HEK293 (cell line): ENCODE results near the gene KCTD17.

Experiments
- CTCF ChIA-PET: fragments of 350-600 bp; formaldehyde crosslinking; extraction: SDS; loops from one replicate; lab custom pipeline; 2021; ENCODE audit warnings: antibody characterized with exemption; lab: Yijun Ruan, JAX
- POLR2A ChIA-PET: fragments of 300-600 bp; formaldehyde crosslinking; extraction: SDS; loops from one replicate; lab custom pipeline; 2020; ENCODE audit warnings: antibody characterized with exemption, inconsistent platforms; lab: Yijun Ruan, JAX
- H3K27ac ChIP-seq: fragments of 200-500 bp; sonication (Bioruptor generic); 2 replicates; pipeline ENCODE4 v1.5.1; 2014; ENCODE audit warnings: low read depth, low read length, control low read depth, inconsistent platforms; ENCODE audit errors: extremely low read depth
- H3K36me3 ChIP-seq, 2 experiments: fragments of 200-500 bp in 1 of 2; sonication (Bioruptor generic) in 1 of 2; 1 replicate in 1 of 2; 2 replicates in 1 of 2; pipeline ENCODE4 v1.5.1; 2014 to 2017; ENCODE audit warnings: inconsistent platforms in 2 of 2, low read length in 2 of 2; ENCODE audit not compliant: control insufficient read depth in 2 of 2, insufficient read depth in 1 of 2
- H3K4me1 ChIP-seq: fragments of 200-500 bp; sonication (Bioruptor generic); 2 replicates; pipeline ENCODE4 v1.5.1; 2014; ENCODE audit warnings: mild to moderate bottlenecking, low read length, inconsistent platforms; ENCODE audit not compliant: control insufficient read depth, insufficient read depth
- H3K4me3 ChIP-seq: 2 replicates; pipeline ENCODE4 v1.5.1; 2011; ENCODE audit warnings: low read depth, mild to moderate bottlenecking, control low read depth, low read length, moderate library complexity
- H3K9me3 ChIP-seq: fragments of 200-500 bp; sonication (Bioruptor generic); 2 replicates; pipeline ENCODE4 v1.5.1; 2014; ENCODE audit warnings: low read depth, low read length, inconsistent platforms; ENCODE audit not compliant: control insufficient read depth, insufficient read depth
- CTCF ChIP-seq: fragments of 450-650 bp; formaldehyde crosslinking; IDR thresholded peaks from 2 replicates; pipeline ENCODE4 v1.5.1; 2016; ENCODE audit warnings: missing biosample characterization, missing genetic modification characterization
- OVOL3 ChIP-seq: fragments of 450-650 bp; formaldehyde crosslinking; IDR thresholded peaks from 2 replicates; pipeline ENCODE4 v1.5.1; 2016; ENCODE audit warnings: missing biosample characterization, missing genetic modification characterization
- PRDM10 ChIP-seq: fragments of 450-650 bp; formaldehyde crosslinking; IDR thresholded peaks from 2 replicates; pipeline ENCODE4 v1.5.1; 2016; ENCODE audit warnings: missing biosample characterization, missing genetic modification characterization
- SCRT2 ChIP-seq: fragments of 450-650 bp; formaldehyde crosslinking; IDR thresholded peaks from 2 replicates; pipeline ENCODE4 v1.5.1; 2016; ENCODE audit warnings: missing biosample characterization, missing genetic modification characterization
- ZBTB21 ChIP-seq: fragments of 450-650 bp; formaldehyde crosslinking; IDR thresholded peaks from 2 replicates; pipeline ENCODE4 v1.5.1; 2017; ENCODE audit warnings: missing biosample characterization, missing genetic modification characterization
- ZNF10 ChIP-seq: fragments of 450-650 bp; formaldehyde crosslinking; IDR thresholded peaks from 2 replicates; pipeline ENCODE4 v1.5.1; 2017; ENCODE audit warnings: missing biosample characterization, missing genetic modification characterization
- ZNF121 ChIP-seq: fragments of 450-650 bp; formaldehyde crosslinking; IDR thresholded peaks from 2 replicates; pipeline ENCODE4 v1.5.1; 2016; ENCODE audit warnings: missing biosample characterization, missing genetic modification characterization
- ZNF18 ChIP-seq: fragments of 450-650 bp; formaldehyde crosslinking; IDR thresholded peaks from 2 replicates; pipeline ENCODE4 v1.5.1; 2016; ENCODE audit warnings: missing biosample characterization, missing genetic modification characterization
- ZNF184 ChIP-seq: fragments of 450-650 bp; IDR thresholded peaks from 2 replicates; pipeline ENCODE4 v1.5.1; 2018; ENCODE audit warnings: missing biosample characterization, mild to moderate bottlenecking, missing genetic modification characterization
- ZNF19 ChIP-seq: fragments of 450-650 bp; formaldehyde crosslinking; IDR thresholded peaks from 2 replicates; pipeline ENCODE4; 2016; ENCODE audit warnings: missing biosample characterization, missing genetic modification characterization, low read depth
- ZNF202 ChIP-seq: fragments of 450-650 bp; formaldehyde crosslinking; IDR thresholded peaks from 2 replicates; pipeline ENCODE4 v1.5.1; 2016; ENCODE audit warnings: missing biosample characterization, missing genetic modification characterization, borderline replicate concordance
- ZNF223 ChIP-seq: fragments of 450-650 bp; formaldehyde crosslinking; IDR thresholded peaks from 2 replicates; pipeline ENCODE4 v1.5.1; 2016; ENCODE audit warnings: missing biosample characterization, missing genetic modification characterization
- ZNF324 ChIP-seq: fragments of 450-650 bp; formaldehyde crosslinking; IDR thresholded peaks from 2 replicates; pipeline ENCODE4 v1.5.1; 2016; ENCODE audit warnings: missing biosample characterization, missing genetic modification characterization
- ZNF391 ChIP-seq: fragments of 450-650 bp; formaldehyde crosslinking; IDR thresholded peaks from 2 replicates; pipeline ENCODE4 v1.5.1; 2016; ENCODE audit warnings: low read depth, missing biosample characterization, missing genetic modification characterization, borderline replicate concordance
- ZNF501 ChIP-seq: fragments of 450-650 bp; formaldehyde crosslinking; IDR thresholded peaks from 2 replicates; pipeline ENCODE4 v1.5.1; 2016; ENCODE audit warnings: missing biosample characterization, missing genetic modification characterization
- ZNF510 ChIP-seq: fragments of 450-650 bp; formaldehyde crosslinking; IDR thresholded peaks from 2 replicates; pipeline ENCODE4 v1.5.1; 2018; ENCODE audit warnings: mild to moderate bottlenecking, missing genetic modification characterization, missing biosample characterization; ENCODE audit not compliant: insufficient replicate concordance
- ZNF530 ChIP-seq: fragments of 450-650 bp; formaldehyde crosslinking; IDR thresholded peaks from 2 replicates; pipeline ENCODE4 v1.5.1; 2016; ENCODE audit warnings: low read depth, missing biosample characterization, missing genetic modification characterization
- ZNF558 ChIP-seq: fragments of 450-650 bp; formaldehyde crosslinking; IDR thresholded peaks from 2 replicates; pipeline ENCODE4 v1.5.1; 2016; ENCODE audit warnings: missing biosample characterization, missing genetic modification characterization
- ZNF629 ChIP-seq: fragments of 450-650 bp; formaldehyde crosslinking; IDR thresholded peaks from 2 replicates; pipeline ENCODE4 v1.5.1; 2017; ENCODE audit warnings: missing biosample characterization, missing genetic modification characterization
- ZNF791 ChIP-seq: fragments of 450-650 bp; formaldehyde crosslinking; IDR thresholded peaks from 2 replicates; pipeline ENCODE4 v1.5.1; 2016; ENCODE audit warnings: missing biosample characterization, missing genetic modification characterization
- ZXDB ChIP-seq: fragments of 450-650 bp; formaldehyde crosslinking; IDR thresholded peaks from 2 replicates; pipeline ENCODE4 v1.5.1; 2016; ENCODE audit warnings: missing biosample characterization, missing genetic modification characterization

The KCTD17 gene

DNA sequence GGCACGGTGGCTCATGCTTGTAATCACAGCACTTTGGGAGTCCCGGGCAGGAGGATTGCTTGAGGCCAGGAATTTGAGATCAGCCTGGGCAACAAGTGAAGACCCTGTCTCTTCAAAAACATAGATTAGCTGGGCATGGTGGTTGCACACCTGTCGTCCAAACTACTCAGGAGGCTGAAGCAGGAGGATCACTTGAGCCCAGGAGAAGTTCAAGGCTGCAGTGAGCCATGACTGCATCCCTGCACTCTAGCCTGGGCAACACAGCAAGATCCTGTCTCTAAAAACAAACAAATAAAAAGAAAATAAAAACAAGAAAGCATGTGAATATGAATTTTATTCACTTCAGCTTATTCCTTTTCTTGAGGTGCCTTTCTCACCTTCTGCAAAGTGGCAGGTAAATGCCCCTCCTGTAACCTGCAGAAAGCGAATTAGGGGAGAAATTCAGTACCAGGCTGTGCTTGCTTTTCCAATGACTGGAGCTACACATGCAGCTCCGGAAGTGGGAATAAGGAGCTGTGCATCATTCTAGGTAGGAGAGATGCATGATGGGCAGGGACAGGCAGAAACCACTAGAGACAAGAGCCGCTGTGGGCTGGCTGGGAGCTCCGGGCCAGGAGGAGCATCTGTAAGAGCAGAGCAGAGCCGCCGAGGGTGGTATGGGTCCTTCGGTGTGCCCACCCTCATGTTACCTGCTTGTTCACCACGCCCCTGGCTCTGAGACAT is 14.7 kb upstream of the KCTD17 start:
- no peak overlapping the region for H3K27ac ChIP-seq
- no peaks in the 10 kb centered on the region for H3K36me3 ChIP-seq
- CTCF ChIA-PET: interaction anchor here (0.7 to 1.0 kb wide), 2 partner anchors 9 to 59 kb away, joined by 3 to 4 read pairs; no protein-coding TSS in a partner anchor
- no peaks in the 10 kb centered on the region for H3K4me1 ChIP-seq
- no peak for TF ChIP-seq ZNF184 (tag by site-specific recombination)
- peak; percentile 31; the same call in 1 of the 2 replicates for TF ChIP-seq SCRT2 (tag by site-specific recombination)
- TF ChIP-seq PRDM10: no peak
- no peak for TF ChIP-seq ZNF558
- peak; percentile 65; the same call in 1 of the 2 replicates for TF ChIP-seq ZNF121
- TF ChIP-seq ZNF324 (tag by site-specific recombination): no peak
- POLR2A ChIA-PET: interaction anchor here (1.3 kb wide), 1 partner anchor 15 kb away, joined by 3 read pairs; the partner anchor contains the start of gene KCTD17
- H3K4me3 ChIP-seq: no peak overlapping the region
- H3K9me3 ChIP-seq: no peaks in the 10 kb centered on the region

- Histone ChIP-seq H3K4me3 (no peak overlapping the region), H3K27ac (no peak overlapping the region), H3K9me3 (no peaks in the 10 kb centered on the region), H3K4me1 (no peaks in the 10 kb centered on the region), H3K36me3 (no peaks in the 10 kb centered on the region)
- CTCF ChIA-PET: interaction anchor here (0.6 to 1.3 kb wide), 4 partner anchors 8 to 60 kb away, joined by 3 to 6 read pairs (median 4); no protein-coding TSS in a partner anchor
- POLR2A ChIA-PET: no interaction called here
- TF ChIP-seq ZNF501: no peak
- TF ChIP-seq ZNF510 (tag by site-specific recombination): no peak
- no peak for TF ChIP-seq ZNF391 (tag by site-specific recombination)
- TF ChIP-seq ZNF791 (tag by site-specific recombination): no peak
- no peak for TF ChIP-seq ZNF530 (tag by site-specific recombination)
- TF ChIP-seq OVOL3: no peak
- no peak for TF ChIP-seq ZBTB21 (tag by site-specific recombination)
- no peak for TF ChIP-seq ZNF19
- no peak for TF ChIP-seq ZNF202 (tag by site-specific recombination)
- no peak for TF ChIP-seq ZNF18 (tag by site-specific recombination)
- TF ChIP-seq ZNF629 (tag by site-specific recombination): no peak
Measured at GRCh38 chr22:37037669-37038068, 13.9 kb upstream of the KCTD17 start.

DNA sequence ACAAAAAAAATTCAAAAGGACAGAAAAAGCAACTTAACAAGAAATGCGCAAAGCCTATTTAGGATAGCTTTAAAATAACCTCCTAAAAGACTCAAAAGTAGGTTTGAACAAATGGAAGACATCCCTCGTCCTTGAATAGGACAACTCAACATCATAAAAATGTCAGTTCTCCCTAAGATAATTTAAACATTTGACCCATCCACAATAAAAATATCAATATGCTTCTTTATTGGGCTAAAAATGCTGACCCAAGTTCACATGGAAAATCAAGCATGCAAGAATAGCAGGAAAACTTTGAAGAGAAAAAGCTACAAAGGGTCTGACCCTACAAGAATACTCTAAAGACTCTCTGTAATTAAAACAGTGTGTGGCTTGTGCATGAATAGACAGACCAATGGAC is 12.1 kb upstream of the KCTD17 start:
- no peak overlapping the region for H3K27ac ChIP-seq
- no peak overlapping the region for H3K4me3 ChIP-seq
- H3K9me3 ChIP-seq: no peaks in the 10 kb centered on the region
- ChIA-PET CTCF (interaction anchor here (0.6 to 2.4 kb wide), 4 partner anchors 19 to 1202 kb away, joined by 3 to 16 read pairs (median 3); partner anchors contain the start of genes MPST and TST), POLR2A (no interaction called here)
- H3K4me1 ChIP-seq: no peaks in the 10 kb centered on the region
- no peaks in the 10 kb centered on the region for H3K36me3 ChIP-seq
- TF ChIP-seq ZNF223 (no peak), ZXDB (tag by site-specific recombination) (no peak), PRDM10 (no peak), CTCF (tag by site-specific recombination) (no peak), ZNF10 (tag by site-specific recombination) (no peak), ZNF19 (no peak)
